HepG2 (cell line): ENCODE results near the gene TYMP. TPM values are rescaled to one million over a fixed set of nuclear protein-coding genes. Genes with fewer than 3 reads are reported as not detected.
A peak's percentile ranks its signal among the peaks of the same experiment; 100 is the strongest.

Experiments
- AGO1 ChIP-seq: fragments of 200-400 bp; formaldehyde crosslinking; IDR thresholded peaks from 2 replicates; pipeline ENCODE4 v1.6.1; 2017; ENCODE audit warnings: mild to moderate bottlenecking, low read depth, low read length, moderate library complexity; ENCODE audit not compliant: poor library complexity, severe bottlenecking
- CBX2 ChIP-seq, 2 experiments: fragments of 200-600 bp in 1 of 2; sonication (generic); formaldehyde crosslinking in 1 of 2; IDR thresholded peaks; 2 replicates each; pipeline versions ENCODE4 v1.7.0 to v1.8.1; 2018 to 2022; ENCODE audit warnings: low read depth in 2 of 2, low read length in 1 of 2, mild to moderate bottlenecking in 1 of 2, missing genetic modification reagents in 1 of 2
- CENPX ChIP-seq: sonication (generic); formaldehyde crosslinking; IDR thresholded peaks from 2 replicates; pipeline ENCODE4 v1.9.0; 2021; ENCODE audit warnings: mild to moderate bottlenecking, missing genetic modification reagents, moderate library complexity
- FIP1L1 ChIP-seq: fragments of 200-400 bp; formaldehyde crosslinking; IDR thresholded peaks from 2 replicates; pipeline ENCODE4 v1.6.1; 2018; ENCODE audit warnings: low read depth, mild to moderate bottlenecking, low read length, moderate library complexity, borderline replicate concordance; ENCODE audit not compliant: insufficient read depth
- FOXK2 ChIP-seq: fragments of 450-650 bp; IDR thresholded peaks from 2 replicates; pipeline ENCODE4 v1.6.1; 2016
- HNF4A ChIP-seq: sonication (generic); formaldehyde crosslinking; IDR thresholded peaks from 2 replicates; pipeline ENCODE4 v1.4.0; 2020; ENCODE audit warnings: missing genetic modification reagents
- HNF4G ChIP-seq, 2 experiments: sonication (generic) in 1 of 2; formaldehyde crosslinking in 1 of 2; IDR thresholded peaks; 2 replicates each; pipeline versions ENCODE4 v1.4.0 to v1.6.1; 2011 to 2020; ENCODE audit warnings: borderline replicate concordance in 2 of 2, low read depth in 2 of 2, mild to moderate bottlenecking in 2 of 2, low read length in 1 of 2, missing genetic modification reagents in 1 of 2, moderate library complexity in 1 of 2
- NFRKB ChIP-seq: fragments of 450-650 bp; IDR thresholded peaks from 2 replicates; pipeline ENCODE4 v1.6.1; 2017
- NRL ChIP-seq: sonication (generic); formaldehyde crosslinking; IDR thresholded peaks from 2 replicates; pipeline ENCODE4 v1.5.0; 2020; ENCODE audit warnings: missing genetic modification reagents, mild to moderate bottlenecking, moderate library complexity, borderline replicate concordance
- POLR2AphosphoS2 ChIP-seq: IDR thresholded peaks from 2 replicates; pipeline ENCODE4 v1.6.1; 2011; ENCODE audit warnings: low read depth, low read length, improper control_type of control experiment
- ZBTB38 ChIP-seq: sonication (generic); formaldehyde crosslinking; IDR thresholded peaks from 2 replicates; pipeline ENCODE4 v1.5.1; 2020; ENCODE audit warnings: mild to moderate bottlenecking, missing genetic modification reagents
- ZFP36L2 ChIP-seq: sonication (generic); formaldehyde crosslinking; IDR thresholded peaks from 2 replicates; pipeline ENCODE4 v1.4.0; 2020; ENCODE audit warnings: missing genetic modification reagents
- ZFP37 ChIP-seq: sonication (generic); formaldehyde crosslinking; IDR thresholded peaks from 2 replicates; pipeline ENCODE4 v1.4.0; 2020; ENCODE audit warnings: missing genetic modification reagents, borderline replicate concordance
- ZNF563 ChIP-seq: sonication (generic); formaldehyde crosslinking; IDR thresholded peaks from 2 replicates; pipeline ENCODE4 v1.8.0; 2022; ENCODE audit warnings: mild to moderate bottlenecking, moderate library complexity, missing genetic modification reagents
- ZNF83 ChIP-seq: sonication (generic); formaldehyde crosslinking; IDR thresholded peaks from 2 replicates; pipeline ENCODE4 v1.4.0; 2020; ENCODE audit warnings: missing genetic modification reagents, mild to moderate bottlenecking, borderline replicate concordance
- polyA plus RNA-seq, 8 experiments: library from polyadenylated mRNA; depleted of rRNA in 3 of 8; stranded (reverse) in 7 of 8; unstranded in 1 of 8; fragments of >200 nt; fragmentation: Illumina TruSeq in 4 of 8; extraction: Trizol in 4 of 8; gene quantifications; 2 replicates each; pipeline versions ENCODE4 v1.2.1 to v1.2.3, GENCODE V29; 2011 to 2016; ENCODE audit warnings: low read depth in 4 of 8, missing spikeins in 1 of 8, mixed read lengths in 1 of 8; ENCODE audit not compliant: insufficient read depth in 1 of 8
- total RNA-seq, 5 experiments: library from RNA; depleted of rRNA; stranded (reverse); fragments of >200 nt; fragmentation: Illumina TruSeq; extraction: Trizol; gene quantifications; 2 replicates each; pipeline ENCODE4 v1.2.3, GENCODE V29; 2016; ENCODE audit warnings: low read depth in 1 of 5
- TF ChIP-seq, protein P1 (sequence below): sonication (generic); formaldehyde crosslinking; IDR thresholded peaks from 2 replicates; pipeline ENCODE4 v1.4.0; 2020; ENCODE audit warnings: mild to moderate bottlenecking, missing genetic modification reagents
- TF ChIP-seq, protein P2 (sequence below): sonication (generic); formaldehyde crosslinking; IDR thresholded peaks from 2 replicates; pipeline ENCODE4 v1.8.0; 2022; ENCODE audit warnings: mild to moderate bottlenecking, missing genetic modification reagents
- TF ChIP-seq, protein P3 (sequence below): sonication (generic); formaldehyde crosslinking; conservative IDR thresholded peaks from 2 replicates; pipeline ENCODE4 v1.4.0; 2020; ENCODE audit warnings: missing genetic modification reagents
- TF ChIP-seq, protein P4 (sequence below): IDR thresholded peaks from 2 replicates; pipeline ENCODE4 v1.6.1; 2016; ENCODE audit warnings: missing genetic modification reagents, missing compliant biosample characterization

TYMP gene
- total and polyA plus RNA-seq, 2 of the 13 experiments (the other 11 are each of a cell fraction or from before 2014, with no cell fraction given), result 3.9 to 4.3 TPM

DNA sequence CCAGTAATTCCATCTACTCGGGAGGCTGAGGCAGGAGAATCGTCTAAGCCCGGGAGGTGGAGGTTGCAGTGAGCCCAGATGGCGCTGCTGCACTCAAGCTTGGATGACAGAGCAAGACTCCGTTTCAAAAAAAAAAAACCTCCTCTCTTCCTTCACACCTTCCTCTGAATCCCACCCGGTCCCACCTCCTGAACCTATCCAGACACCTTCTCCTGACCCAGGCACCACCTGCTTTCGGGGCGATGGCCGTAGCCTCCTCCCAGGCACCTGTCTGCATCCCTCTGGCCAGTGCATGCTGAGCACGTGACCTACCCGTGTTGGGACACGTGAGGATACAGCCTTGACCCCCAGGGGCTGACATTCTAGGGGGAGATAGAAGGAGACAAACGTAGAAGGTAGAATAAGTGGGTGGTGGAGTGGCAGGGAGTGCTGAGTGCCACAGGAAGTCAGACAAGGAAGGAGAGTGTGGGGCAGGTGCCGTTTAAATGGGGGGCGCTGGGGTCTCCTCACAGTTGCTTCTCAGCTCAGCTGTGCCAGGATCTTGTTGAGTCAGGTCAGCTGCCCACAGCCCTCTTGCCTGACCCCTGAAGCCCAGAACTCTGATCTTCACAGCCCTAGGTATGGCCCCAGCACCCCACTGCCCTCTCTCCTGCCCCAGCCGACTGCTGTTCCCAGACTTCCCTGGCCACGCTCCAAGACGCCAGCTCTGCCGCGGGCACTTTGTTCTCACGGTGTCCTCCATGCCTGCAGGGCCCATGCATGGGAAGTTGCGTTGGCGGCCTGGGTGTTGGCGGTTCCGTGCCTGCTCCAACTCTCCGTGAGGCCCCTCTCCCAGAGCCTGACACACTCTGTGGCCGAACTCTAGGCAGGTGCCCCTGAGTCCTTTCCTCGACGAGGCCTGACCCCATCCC is 44.3 kb downstream of the TYMP start (continued):
- TF ChIP-seq, protein P1, sequence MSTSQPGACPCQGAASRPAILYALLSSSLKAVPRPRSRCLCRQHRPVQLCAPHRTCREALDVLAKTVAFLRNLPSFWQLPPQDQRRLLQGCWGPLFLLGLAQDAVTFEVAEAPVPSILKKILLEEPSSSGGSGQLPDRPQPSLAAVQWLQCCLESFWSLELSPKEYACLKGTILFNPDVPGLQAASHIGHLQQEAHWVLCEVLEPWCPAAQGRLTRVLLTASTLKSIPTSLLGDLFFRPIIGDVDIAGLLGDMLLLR (CRISPR knock-in tag), result no peak
- TF ChIP-seq, protein P2, sequence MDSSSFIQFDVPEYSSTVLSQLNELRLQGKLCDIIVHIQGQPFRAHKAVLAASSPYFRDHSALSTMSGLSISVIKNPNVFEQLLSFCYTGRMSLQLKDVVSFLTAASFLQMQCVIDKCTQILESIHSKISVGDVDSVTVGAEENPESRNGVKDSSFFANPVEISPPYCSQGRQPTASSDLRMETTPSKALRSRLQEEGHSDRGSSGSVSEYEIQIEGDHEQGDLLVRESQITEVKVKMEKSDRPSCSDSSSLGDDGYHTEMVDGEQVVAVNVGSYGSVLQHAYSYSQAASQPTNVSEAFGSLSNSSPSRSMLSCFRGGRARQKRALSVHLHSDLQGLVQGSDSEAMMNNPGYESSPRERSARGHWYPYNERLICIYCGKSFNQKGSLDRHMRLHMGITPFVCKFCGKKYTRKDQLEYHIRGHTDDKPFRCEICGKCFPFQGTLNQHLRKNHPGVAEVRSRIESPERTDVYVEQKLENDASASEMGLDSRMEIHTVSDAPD, result no peak; the same call in 1 of the 2 replicates
- TF ChIP-seq NFRKB, result no peak
- TF ChIP-seq AGO1, result peak; percentile 97
- TF ChIP-seq CBX2 (IDR thresholded peaks at IDR 0.05; ENCODE audit: low read depth, low read length), result no peak
- TF ChIP-seq CBX2 (CRISPR knock-in tag; IDR thresholded peaks at IDR 0.05; ENCODE audit: low read depth), result no peak
- TF ChIP-seq ZNF83 (CRISPR knock-in tag), result no peak
- TF ChIP-seq NRL (CRISPR knock-in tag), result peak; percentile 66
- no peak for TF ChIP-seq POLR2AphosphoS2
- TF ChIP-seq CENPX (CRISPR knock-in tag), result no peak
- no peak for TF ChIP-seq FOXK2
- TF ChIP-seq ZNF563 (CRISPR knock-in tag), result peak; percentile 34; the same call in 1 of the 2 replicates
- TF ChIP-seq, protein P3, sequence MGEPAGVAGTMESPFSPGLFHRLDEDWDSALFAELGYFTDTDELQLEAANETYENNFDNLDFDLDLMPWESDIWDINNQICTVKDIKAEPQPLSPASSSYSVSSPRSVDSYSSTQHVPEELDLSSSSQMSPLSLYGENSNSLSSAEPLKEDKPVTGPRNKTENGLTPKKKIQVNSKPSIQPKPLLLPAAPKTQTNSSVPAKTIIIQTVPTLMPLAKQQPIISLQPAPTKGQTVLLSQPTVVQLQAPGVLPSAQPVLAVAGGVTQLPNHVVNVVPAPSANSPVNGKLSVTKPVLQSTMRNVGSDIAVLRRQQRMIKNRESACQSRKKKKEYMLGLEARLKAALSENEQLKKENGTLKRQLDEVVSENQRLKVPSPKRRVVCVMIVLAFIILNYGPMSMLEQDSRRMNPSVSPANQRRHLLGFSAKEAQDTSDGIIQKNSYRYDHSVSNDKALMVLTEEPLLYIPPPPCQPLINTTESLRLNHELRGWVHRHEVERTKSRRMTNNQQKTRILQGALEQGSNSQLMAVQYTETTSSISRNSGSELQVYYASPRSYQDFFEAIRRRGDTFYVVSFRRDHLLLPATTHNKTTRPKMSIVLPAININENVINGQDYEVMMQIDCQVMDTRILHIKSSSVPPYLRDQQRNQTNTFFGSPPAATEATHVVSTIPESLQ, result no peak
- 0 out of 2 replicates have a peak, but pooled peaks have one; percentile 6 for TF ChIP-seq ZBTB38 (CRISPR knock-in tag)
- TF ChIP-seq ZFP36L2, result no peak
- TF ChIP-seq, protein P4, sequence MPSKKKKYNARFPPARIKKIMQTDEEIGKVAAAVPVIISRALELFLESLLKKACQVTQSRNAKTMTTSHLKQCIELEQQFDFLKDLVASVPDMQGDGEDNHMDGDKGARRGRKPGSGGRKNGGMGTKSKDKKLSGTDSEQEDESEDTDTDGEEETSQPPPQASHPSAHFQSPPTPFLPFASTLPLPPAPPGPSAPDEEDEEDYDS, result no peak
- no peak for TF ChIP-seq HNF4A
- TF ChIP-seq HNF4G (IDR thresholded peaks at IDR 0.05; ENCODE audit: borderline replicate concordance, low read depth, low read length), result no peak
- TF ChIP-seq HNF4G (CRISPR knock-in tag; IDR thresholded peaks at IDR 0.05; ENCODE audit: borderline replicate concordance, low read depth), result no peak
- no peak for TF ChIP-seq FIP1L1
- no peak for TF ChIP-seq ZFP37 (CRISPR knock-in tag)
